Liver (tissue), 9 donors: Measurements from ENCODE around the gene GTPBP6. TPM values are rescaled to one million over a fixed set of nuclear protein-coding genes. Genes with fewer than 3 reads are reported as not detected.

ENCODE experiments used
- DNase-seq: peaks from one replicate; pipeline ENCODE4 v3.0.0-alpha.2; 2017; ENCODE audit warnings: low spot score
- H3K27ac ChIP-seq, 2 donors: one replicate each; pipeline ENCODE4 v1.7.0; 2013; ENCODE audit warnings: inconsistent platforms in 2 of 2, low read length in 2 of 2, control low read depth in 1 of 2, low read depth in 1 of 2, mild to moderate bottlenecking in 1 of 2
- H3K27me3 ChIP-seq, 4 donors: one replicate each; pipeline versions ENCODE4 v1.6.1 to v1.7.0; 2013; ENCODE audit warnings: low read length in 3 of 4, inconsistent platforms in 1 of 4, mild to moderate bottlenecking in 1 of 4, moderate library complexity in 1 of 4; ENCODE audit not compliant: control insufficient read depth in 4 of 4, insufficient read depth in 4 of 4
- H3K36me3 ChIP-seq, 4 donors: one replicate each; pipeline versions ENCODE4 v1.6.1 to v1.7.0; 2013; ENCODE audit warnings: low read length in 3 of 4, mild to moderate bottlenecking in 3 of 4, low read depth in 1 of 4, moderate library complexity in 1 of 4; ENCODE audit not compliant: control insufficient read depth in 4 of 4, insufficient read depth in 3 of 4
- H3K4me1 ChIP-seq, 4 donors: one replicate each; pipeline versions ENCODE4 v1.6.1 to v1.7.0; 2013; ENCODE audit warnings: low read length in 3 of 4, mild to moderate bottlenecking in 3 of 4, moderate library complexity in 1 of 4; ENCODE audit not compliant: control insufficient read depth in 4 of 4, insufficient read depth in 4 of 4
- H3K4me3 ChIP-seq, 3 donors: one replicate each; pipeline versions ENCODE4 v1.6.1 to v1.7.0; 2013; ENCODE audit warnings: low read length in 3 of 3, control low read depth in 1 of 3, low read depth in 1 of 3, mild to moderate bottlenecking in 1 of 3
- H3K9ac ChIP-seq, 2 donors: one replicate each; pipeline ENCODE4 v1.7.0; 2013; ENCODE audit warnings: low read length in 2 of 2, mild to moderate bottlenecking in 2 of 2, moderate library complexity in 2 of 2, control low read depth in 1 of 2, low read depth in 1 of 2
- H3K9me3 ChIP-seq, 4 donors: one replicate each; pipeline versions ENCODE4 v1.6.1 to v1.7.0; 2013; ENCODE audit warnings: low read length in 3 of 4; ENCODE audit not compliant: control insufficient read depth in 4 of 4
- EGR1 ChIP-seq, 2 donors: IDR thresholded peaks; 2 replicates each; pipeline ENCODE4 v1.6.1; 2016 to 2018; ENCODE audit warnings: antibody characterized with exemption in 2 of 2, low read depth in 2 of 2
- FOXA1 ChIP-seq: IDR thresholded peaks from 2 replicates; pipeline ENCODE4 v1.6.1; 2016; ENCODE audit warnings: antibody characterized with exemption
- FOXA2 ChIP-seq: IDR thresholded peaks from 2 replicates; pipeline ENCODE4 v1.6.1; 2016; ENCODE audit warnings: antibody characterized with exemption
- GABPA ChIP-seq, 2 donors: IDR thresholded peaks in 1 of 2; conservative IDR thresholded peaks in 1 of 2; 2 replicates each; pipeline ENCODE4 v1.6.1; 2016; ENCODE audit warnings: antibody characterized with exemption in 2 of 2, mild to moderate bottlenecking in 1 of 2, moderate library complexity in 1 of 2
- HNF4A ChIP-seq, 2 donors: conservative IDR thresholded peaks; 2 replicates each; pipeline ENCODE4 v1.6.1; 2016; ENCODE audit warnings: antibody characterized with exemption in 2 of 2, mild to moderate bottlenecking in 2 of 2
- HNF4G ChIP-seq: IDR thresholded peaks from 2 replicates; pipeline ENCODE4 v1.6.1; 2016; ENCODE audit warnings: antibody characterized with exemption
- JUND ChIP-seq, 2 donors: IDR thresholded peaks; 2 replicates each; pipeline ENCODE4 v1.6.1; 2016; ENCODE audit warnings: antibody characterized with exemption in 2 of 2
- NR2F2 ChIP-seq: IDR thresholded peaks from 2 replicates; pipeline ENCODE4 v1.6.1; 2016; ENCODE audit warnings: antibody characterized with exemption
- RAD21 ChIP-seq, 2 donors: IDR thresholded peaks; 2 replicates each; pipeline ENCODE4 v1.6.1; 2016; ENCODE audit warnings: antibody characterized with exemption in 2 of 2, mild to moderate bottlenecking in 2 of 2
- RXRA ChIP-seq, 2 donors: IDR thresholded peaks; 2 replicates each; pipeline ENCODE4 v1.6.1; 2017 to 2018; ENCODE audit warnings: antibody characterized with exemption in 2 of 2, mild to moderate bottlenecking in 1 of 2
- SP1 ChIP-seq: IDR thresholded peaks from 2 replicates; pipeline ENCODE4 v1.6.1; 2018; ENCODE audit warnings: antibody characterized with exemption, mild to moderate bottlenecking
- TAF1 ChIP-seq: conservative IDR thresholded peaks from 2 replicates; pipeline ENCODE4 v1.6.1; 2016; ENCODE audit warnings: antibody characterized with exemption, mild to moderate bottlenecking
- YY1 ChIP-seq: IDR thresholded peaks from 2 replicates; pipeline ENCODE4 v1.6.1; 2016; ENCODE audit warnings: antibody characterized with exemption, mild to moderate bottlenecking
- WGBS: extraction: QIAGEN DNeasy Blood & Tissue Kit; methylation state at CpG from one replicate; pipeline ENCODE4 v1.1.7; 2013; 5-methylcytosine and 5-hydroxymethylcytosine counted together
- polyA plus RNA-seq, 2 donors: library from polyadenylated mRNA; stranded (reverse) in 1 of 2; unstranded in 1 of 2; fragments of 200-250 nt in 1 of 2; fragments of >200 nt in 1 of 2; fragmentation: Nextera tagmentation in 1 of 2; extraction: Ambion mirVana in 1 of 2; gene quantifications; one replicate each; pipeline versions ENCODE4 v1.2.1 to v1.2.3, GENCODE V29; 2013 to 2015
- total RNA-seq, 2 donors: library from RNA; depleted of rRNA; stranded (reverse); fragments of >200 nt; gene quantifications; one replicate each; pipeline ENCODE4 v1.2.3, GENCODE V29; 2014
- TF ChIP-seq, protein P1 (sequence below): IDR thresholded peaks from 2 replicates; pipeline ENCODE4 v1.6.1; 2016; ENCODE audit warnings: antibody characterized with exemption, mild to moderate bottlenecking
- TF ChIP-seq, protein P2 (sequence below): IDR thresholded peaks from 2 replicates; pipeline ENCODE4 v1.6.1; 2016; ENCODE audit warnings: antibody characterized with exemption
- TF ChIP-seq, protein P3 (sequence below): IDR thresholded peaks from 2 replicates; pipeline ENCODE4 v1.6.1; 2016; ENCODE audit warnings: antibody characterized with exemption
- TF ChIP-seq, protein P4 (sequence below): fragments of 150-350 bp; IDR thresholded peaks from 2 replicates; pipeline ENCODE4 v1.5.1; 2017; ENCODE audit warnings: improper control_type of control experiment, low read depth, low read length; ENCODE audit not compliant: missing input control
- donor health status: healthy.
- donor health status: healthy.
- donor health status: healthy.
- donor health status: healthy.
- donor health status: healthy.

The GTPBP6 gene
- total and polyA plus RNA-seq, 4 donors = 11.3 to 29.2 (median 16.6) TPM

DNA sequence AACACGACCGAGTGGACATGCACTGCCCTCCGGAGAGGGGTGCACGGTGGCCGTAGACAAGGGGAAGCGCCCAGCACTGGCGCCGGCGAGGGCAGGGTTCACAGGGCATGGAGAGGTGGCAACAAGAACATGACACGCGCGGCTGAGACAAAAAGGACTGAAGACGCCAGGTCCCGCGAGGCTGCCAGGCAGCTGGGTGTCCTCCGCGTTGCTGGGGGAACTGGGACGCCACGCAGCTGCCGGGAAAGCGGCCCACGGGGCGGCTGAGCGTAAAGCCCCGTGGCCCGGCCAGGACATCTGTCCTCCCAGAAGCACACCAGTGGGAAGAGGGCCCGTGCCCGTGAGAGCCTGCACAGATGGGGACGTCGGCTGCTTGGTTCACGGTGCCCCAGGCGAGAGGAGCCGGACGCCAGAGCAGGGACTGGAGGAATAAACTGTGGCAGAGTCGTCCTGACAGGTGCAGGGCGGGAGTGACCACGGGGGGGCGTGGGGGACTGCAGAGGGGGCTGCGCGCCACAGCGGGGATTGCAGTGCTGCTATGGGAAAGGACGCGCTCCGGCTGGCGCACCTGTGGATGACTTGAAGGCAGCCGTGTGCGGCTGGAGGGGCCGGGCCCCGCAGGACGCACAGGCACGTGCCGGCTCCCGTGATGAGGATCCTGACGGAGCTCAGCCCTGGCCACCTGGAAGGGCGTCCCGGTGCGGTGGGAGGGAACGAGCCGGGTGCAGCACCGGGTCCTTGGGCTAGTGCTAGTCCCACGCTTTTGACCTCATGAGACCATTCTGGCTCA is 32.1 kb upstream of the GTPBP6 start (continued):
- TF ChIP-seq, protein P1, sequence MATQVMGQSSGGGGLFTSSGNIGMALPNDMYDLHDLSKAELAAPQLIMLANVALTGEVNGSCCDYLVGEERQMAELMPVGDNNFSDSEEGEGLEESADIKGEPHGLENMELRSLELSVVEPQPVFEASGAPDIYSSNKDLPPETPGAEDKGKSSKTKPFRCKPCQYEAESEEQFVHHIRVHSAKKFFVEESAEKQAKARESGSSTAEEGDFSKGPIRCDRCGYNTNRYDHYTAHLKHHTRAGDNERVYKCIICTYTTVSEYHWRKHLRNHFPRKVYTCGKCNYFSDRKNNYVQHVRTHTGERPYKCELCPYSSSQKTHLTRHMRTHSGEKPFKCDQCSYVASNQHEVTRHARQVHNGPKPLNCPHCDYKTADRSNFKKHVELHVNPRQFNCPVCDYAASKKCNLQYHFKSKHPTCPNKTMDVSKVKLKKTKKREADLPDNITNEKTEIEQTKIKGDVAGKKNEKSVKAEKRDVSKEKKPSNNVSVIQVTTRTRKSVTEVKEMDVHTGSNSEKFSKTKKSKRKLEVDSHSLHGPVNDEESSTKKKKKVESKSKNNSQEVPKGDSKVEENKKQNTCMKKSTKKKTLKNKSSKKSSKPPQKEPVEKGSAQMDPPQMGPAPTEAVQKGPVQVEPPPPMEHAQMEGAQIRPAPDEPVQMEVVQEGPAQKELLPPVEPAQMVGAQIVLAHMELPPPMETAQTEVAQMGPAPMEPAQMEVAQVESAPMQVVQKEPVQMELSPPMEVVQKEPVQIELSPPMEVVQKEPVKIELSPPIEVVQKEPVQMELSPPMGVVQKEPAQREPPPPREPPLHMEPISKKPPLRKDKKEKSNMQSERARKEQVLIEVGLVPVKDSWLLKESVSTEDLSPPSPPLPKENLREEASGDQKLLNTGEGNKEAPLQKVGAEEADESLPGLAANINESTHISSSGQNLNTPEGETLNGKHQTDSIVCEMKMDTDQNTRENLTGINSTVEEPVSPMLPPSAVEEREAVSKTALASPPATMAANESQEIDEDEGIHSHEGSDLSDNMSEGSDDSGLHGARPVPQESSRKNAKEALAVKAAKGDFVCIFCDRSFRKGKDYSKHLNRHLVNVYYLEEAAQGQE = no peak
- TF ChIP-seq FOXA2 (no peak), NR2F2 (no peak), RAD21 (IDR thresholded peaks at IDR 0.05) (no peak), YY1 (no peak), HNF4A (conservative IDR thresholded peaks at IDR 0.05) (no peak), TAF1 (no peak)

DNA sequence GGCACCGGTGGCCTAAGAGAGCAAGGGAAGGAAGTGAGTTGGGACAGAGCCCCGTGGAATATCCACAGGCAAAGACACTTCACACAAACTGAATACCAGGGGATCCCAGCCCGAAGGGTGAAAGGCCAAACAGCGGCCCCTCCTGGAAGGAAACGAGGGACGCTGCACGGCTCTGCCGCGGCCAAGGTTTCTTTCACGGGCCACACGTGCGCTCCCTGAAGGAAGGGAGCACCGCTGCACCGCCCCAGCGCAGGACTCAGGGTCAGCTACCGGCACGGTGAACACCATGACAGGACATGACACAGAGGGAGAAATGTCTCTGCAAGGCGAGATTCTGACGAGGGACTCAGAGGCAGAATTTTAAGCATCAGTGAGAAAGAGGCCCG is 31.5 kb upstream of the GTPBP6 start:
- TF ChIP-seq RAD21 (IDR thresholded peaks at IDR 0.05) = no peak
- no peak for TF ChIP-seq RXRA (IDR thresholded peaks at IDR 0.05)
- no peak for TF ChIP-seq EGR1 (IDR thresholded peaks at IDR 0.05; ENCODE audit: low read depth in 2 of 2)
- TF ChIP-seq JUND (IDR thresholded peaks at IDR 0.05) = no peak
- no peak for TF ChIP-seq YY1
- no peak for TF ChIP-seq NR2F2
- no peak for TF ChIP-seq FOXA2
- no peak for TF ChIP-seq HNF4A (conservative IDR thresholded peaks at IDR 0.05)
- DNase-seq = no peak
- H3K9ac ChIP-seq = no peak overlapping the region
- no peak overlapping the region for H3K27ac ChIP-seq
- 89% methylated on average over 20 of the region's 20 CpGs for WGBS
- no peak overlapping the region for H3K4me3 ChIP-seq
- H3K27me3 ChIP-seq = no peaks in the 10 kb centered on the region
- no peaks in the 10 kb centered on the region for H3K9me3 ChIP-seq
- H3K4me1 ChIP-seq = no peaks in the 10 kb centered on the region
- peaks cover 0 to 2% (median under 1%) of the 10 kb centered on the region in 4 donors for H3K36me3 ChIP-seq

DNA sequence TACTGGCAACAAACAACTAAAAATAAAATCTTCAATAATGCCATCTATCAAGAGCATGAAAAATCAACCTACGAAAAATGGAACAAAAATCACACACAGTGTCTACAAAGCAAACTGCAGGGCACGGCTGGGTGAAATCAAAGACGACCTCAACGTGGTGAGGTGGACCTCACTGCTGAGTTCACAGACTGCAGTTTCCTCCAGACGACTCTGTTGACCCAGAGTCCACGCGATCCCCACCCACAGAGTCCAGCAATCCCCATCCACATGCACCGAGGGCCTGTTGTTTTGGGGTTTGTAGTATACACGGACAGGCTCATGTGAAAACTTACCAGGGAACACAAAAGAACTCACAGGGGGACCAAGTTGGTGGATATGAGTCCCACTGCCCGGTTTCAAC is 31.1 kb upstream of the GTPBP6 start:
- no peaks in the 10 kb centered on the region for H3K4me1 ChIP-seq
- no peaks in the 10 kb centered on the region for H3K27me3 ChIP-seq
- H3K9me3 ChIP-seq = no peaks in the 10 kb centered on the region
- DNase-seq = no peak
- peaks cover 0 to 3% (median 1%) of the 10 kb centered on the region in 4 donors for H3K36me3 ChIP-seq
- 76% methylated on average over 10 of the region's 10 CpGs for WGBS
- H3K4me3 ChIP-seq = no peak overlapping the region
- H3K9ac ChIP-seq = no peak overlapping the region
- H3K27ac ChIP-seq = no peak overlapping the region
- no peak for TF ChIP-seq HNF4A (conservative IDR thresholded peaks at IDR 0.05)
- TF ChIP-seq RXRA (IDR thresholded peaks at IDR 0.05) = no peak
- TF ChIP-seq HNF4G = no peak
- TF ChIP-seq RAD21 (IDR thresholded peaks at IDR 0.05) = no peak
- no peak for TF ChIP-seq TAF1
- no peak for TF ChIP-seq JUND (IDR thresholded peaks at IDR 0.05)
- TF ChIP-seq SP1 = no peak
- TF ChIP-seq, protein P2, sequence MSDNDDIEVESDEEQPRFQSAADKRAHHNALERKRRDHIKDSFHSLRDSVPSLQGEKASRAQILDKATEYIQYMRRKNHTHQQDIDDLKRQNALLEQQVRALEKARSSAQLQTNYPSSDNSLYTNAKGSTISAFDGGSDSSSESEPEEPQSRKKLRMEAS = no peak
- no peak for TF ChIP-seq NR2F2
- TF ChIP-seq, protein P3, sequence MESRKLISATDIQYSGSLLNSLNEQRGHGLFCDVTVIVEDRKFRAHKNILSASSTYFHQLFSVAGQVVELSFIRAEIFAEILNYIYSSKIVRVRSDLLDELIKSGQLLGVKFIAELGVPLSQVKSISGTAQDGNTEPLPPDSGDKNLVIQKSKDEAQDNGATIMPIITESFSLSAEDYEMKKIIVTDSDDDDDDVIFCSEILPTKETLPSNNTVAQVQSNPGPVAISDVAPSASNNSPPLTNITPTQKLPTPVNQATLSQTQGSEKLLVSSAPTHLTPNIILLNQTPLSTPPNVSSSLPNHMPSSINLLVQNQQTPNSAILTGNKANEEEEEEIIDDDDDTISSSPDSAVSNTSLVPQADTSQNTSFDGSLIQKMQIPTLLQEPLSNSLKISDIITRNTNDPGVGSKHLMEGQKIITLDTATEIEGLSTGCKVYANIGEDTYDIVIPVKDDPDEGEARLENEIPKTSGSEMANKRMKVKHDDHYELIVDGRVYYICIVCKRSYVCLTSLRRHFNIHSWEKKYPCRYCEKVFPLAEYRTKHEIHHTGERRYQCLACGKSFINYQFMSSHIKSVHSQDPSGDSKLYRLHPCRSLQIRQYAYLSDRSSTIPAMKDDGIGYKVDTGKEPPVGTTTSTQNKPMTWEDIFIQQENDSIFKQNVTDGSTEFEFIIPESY = no peak
- TF ChIP-seq YY1 = no peak
- TF ChIP-seq FOXA2 = no peak
- no peak for TF ChIP-seq EGR1 (IDR thresholded peaks at IDR 0.05; ENCODE audit: low read depth in 2 of 2)
- TF ChIP-seq, protein P4, sequence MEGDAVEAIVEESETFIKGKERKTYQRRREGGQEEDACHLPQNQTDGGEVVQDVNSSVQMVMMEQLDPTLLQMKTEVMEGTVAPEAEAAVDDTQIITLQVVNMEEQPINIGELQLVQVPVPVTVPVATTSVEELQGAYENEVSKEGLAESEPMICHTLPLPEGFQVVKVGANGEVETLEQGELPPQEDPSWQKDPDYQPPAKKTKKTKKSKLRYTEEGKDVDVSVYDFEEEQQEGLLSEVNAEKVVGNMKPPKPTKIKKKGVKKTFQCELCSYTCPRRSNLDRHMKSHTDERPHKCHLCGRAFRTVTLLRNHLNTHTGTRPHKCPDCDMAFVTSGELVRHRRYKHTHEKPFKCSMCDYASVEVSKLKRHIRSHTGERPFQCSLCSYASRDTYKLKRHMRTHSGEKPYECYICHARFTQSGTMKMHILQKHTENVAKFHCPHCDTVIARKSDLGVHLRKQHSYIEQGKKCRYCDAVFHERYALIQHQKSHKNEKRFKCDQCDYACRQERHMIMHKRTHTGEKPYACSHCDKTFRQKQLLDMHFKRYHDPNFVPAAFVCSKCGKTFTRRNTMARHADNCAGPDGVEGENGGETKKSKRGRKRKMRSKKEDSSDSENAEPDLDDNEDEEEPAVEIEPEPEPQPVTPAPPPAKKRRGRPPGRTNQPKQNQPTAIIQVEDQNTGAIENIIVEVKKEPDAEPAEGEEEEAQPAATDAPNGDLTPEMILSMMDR = no peak
- TF ChIP-seq FOXA1 = no peak
- TF ChIP-seq GABPA (IDR thresholded peaks at IDR 0.05 in 1 of 2, conservative IDR thresholded peaks at IDR 0.05 in 1 of 2) = no peak
- TF ChIP-seq, protein P1 = no peak
